Endothelial cell of umbilical vein (primary cell): ENCODE results near the gene NCOA7. TPM values are rescaled to one million over a fixed set of nuclear protein-coding genes. Genes with fewer than 3 reads are reported as not detected.
A peak's percentile ranks its signal among the peaks of the same experiment; 100 is the strongest.

ENCODE experiments used
- BruUV-seq: library from RNA; stranded (reverse); fragments of 400-500 nt; replicated peaks from 2 replicates; lab custom pipeline; 2021; lab: Mats Ljungman, UMichigan
- CTCF ChIA-PET: fragments of 300-600, 350-600 bp; sonication (Branson Sonifier 250); formaldehyde crosslinking; loops from one replicate; lab custom pipeline; 2021; ENCODE audit warnings: antibody characterized with exemption, inconsistent platforms; lab: Charles Lee
- POLR2A ChIA-PET: fragments of 300-600, 350-600 bp; sonication (Branson Sonifier 250); formaldehyde crosslinking; loops from one replicate; lab custom pipeline; 2021; ENCODE audit warnings: antibody characterized with exemption, inconsistent platforms; lab: Charles Lee
- DNase-seq: peaks from one replicate; pipeline ENCODE4 v3.0.0-alpha.2; 2011; ENCODE audit warnings: low read depth, low spot score
- FAIRE-seq: peaks from 2 replicates; lab custom pipeline; 2011; peaks lifted over from hg19 to GRCh38; lab: Jason Lieb, UNC
- H2AFZ ChIP-seq: 2 replicates; pipeline ENCODE4 v1.6.0; 2012; ENCODE audit warnings: low read depth, low read length, control low read depth, inconsistent platforms
- H3K27ac ChIP-seq: 2 replicates; pipeline ENCODE4 v1.5.1; 2011; ENCODE audit warnings: low read depth, mild to moderate bottlenecking, control low read depth, low read length, moderate library complexity; ENCODE audit not compliant: insufficient read depth
- H3K27me3 ChIP-seq, 2 experiments: 2 replicates each; pipeline versions ENCODE4 v1.6.0 to v1.6.1; 2011; ENCODE audit warnings: low read length in 2 of 2, mixed read lengths in 1 of 2; ENCODE audit not compliant: control insufficient read depth in 2 of 2, insufficient read depth in 2 of 2
- H3K36me3 ChIP-seq, 2 experiments: 2 replicates in 1 of 2; 3 replicates in 1 of 2; pipeline ENCODE4 v1.5.1; 2011; ENCODE audit warnings: low read length in 2 of 2, mild to moderate bottlenecking in 1 of 2, moderate library complexity in 1 of 2; ENCODE audit not compliant: control insufficient read depth in 2 of 2, insufficient read depth in 2 of 2; ENCODE audit errors: extremely low read depth in 1 of 2
- H3K4me1 ChIP-seq: 3 replicates; pipeline ENCODE4 v1.5.1; 2011; ENCODE audit warnings: mild to moderate bottlenecking, low read length; ENCODE audit not compliant: control insufficient read depth, insufficient read depth; ENCODE audit errors: extremely low read depth
- H3K4me2 ChIP-seq: 2 replicates; pipeline ENCODE4 v1.6.1; 2011; ENCODE audit warnings: low read length, control low read depth, mixed read lengths; ENCODE audit not compliant: insufficient read depth
- H3K4me3 ChIP-seq, 3 experiments: fragments of 200-600 bp in 1 of 3; sonication (generic), shearing (Covaris generic) in 1 of 3; replicated peaks in 1 of 3; 2 replicates each; pipeline ENCODE4 v1.5.1; 2011 to 2016; ENCODE audit warnings: control low read depth in 3 of 3, low read length in 3 of 3, mild to moderate bottlenecking in 2 of 3, inconsistent platforms in 1 of 3, low read depth in 1 of 3, moderate library complexity in 1 of 3; ENCODE audit not compliant: insufficient read depth in 1 of 3
- H3K79me2 ChIP-seq: 2 replicates; pipeline ENCODE4 v1.6.0; 2012; ENCODE audit warnings: low read length, inconsistent platforms; ENCODE audit not compliant: control insufficient read depth, insufficient read depth
- H3K9ac ChIP-seq: replicated peaks from 2 replicates; pipeline ENCODE3; 2011; ENCODE audit warnings: low read length, control low read depth; ENCODE audit not compliant: insufficient read depth; ENCODE audit errors: extremely low read depth
- H3K9me1 ChIP-seq: replicated peaks from 3 replicates; pipeline ENCODE4 v1.6.0; 2011; ENCODE audit warnings: mild to moderate bottlenecking, low read length; ENCODE audit not compliant: control insufficient read depth, insufficient read depth; ENCODE audit errors: extremely low read depth
- H3K9me3 ChIP-seq: replicated peaks from 2 replicates; pipeline ENCODE4 v1.5.1; 2012; ENCODE audit warnings: low read length, inconsistent platforms; ENCODE audit not compliant: control insufficient read depth, insufficient read depth
- H4K20me1 ChIP-seq: replicated peaks from 2 replicates; pipeline ENCODE3; 2011; ENCODE audit warnings: mild to moderate bottlenecking, low read length; ENCODE audit not compliant: control insufficient read depth, insufficient read depth; ENCODE audit errors: extremely low read depth
- CTCF ChIP-seq, 2 donors: IDR thresholded peaks; 1 replicate in 1 of 2; 2 replicates in 1 of 2; pipeline ENCODE4 v1.5.1; 2011; ENCODE audit warnings: low read length in 2 of 2, mild to moderate bottlenecking in 2 of 2, moderate library complexity in 2 of 2, control low read depth in 1 of 2, inconsistent platforms in 1 of 2, low read depth in 1 of 2; ENCODE audit not compliant: insufficient read depth in 1 of 2; ENCODE audit errors: extremely low read depth in 1 of 2
- EZH2 ChIP-seq: IDR thresholded peaks from 2 replicates; pipeline ENCODE4 v1.6.1; 2012; ENCODE audit warnings: borderline replicate concordance, low read depth, mild to moderate bottlenecking, moderate library complexity, low read length, inconsistent platforms; ENCODE audit not compliant: severe bottlenecking
- FOS ChIP-seq: IDR thresholded peaks from 2 replicates; pipeline ENCODE4 v1.6.1; 2011; ENCODE audit warnings: mild to moderate bottlenecking, low read length, moderate library complexity, borderline replicate concordance; ENCODE audit not compliant: insufficient read depth
- GATA2 ChIP-seq: IDR thresholded peaks from 2 replicates; pipeline ENCODE4 v1.7.0; 2011; ENCODE audit warnings: low read depth, mild to moderate bottlenecking, moderate library complexity, mixed read lengths, low read length; ENCODE audit not compliant: insufficient read length, insufficient read depth
- JUN ChIP-seq: IDR thresholded peaks from 2 replicates; pipeline ENCODE4 v1.6.1; 2011; ENCODE audit warnings: borderline replicate concordance, low read depth; ENCODE audit not compliant: insufficient read length, insufficient read depth
- MYC ChIP-seq: IDR thresholded peaks from one replicate; pipeline ENCODE4 v1.6.1; 2011; ENCODE audit warnings: mild to moderate bottlenecking, low read depth, low read length
- POLR2A ChIP-seq: IDR thresholded peaks from 2 replicates; pipeline ENCODE4 v1.6.1; 2012; ENCODE audit warnings: low read depth, mild to moderate bottlenecking, control low read depth, low read length
- POLR2AphosphoS5 ChIP-seq: IDR thresholded peaks from 2 replicates; pipeline ENCODE4 v1.6.1; 2012; ENCODE audit warnings: low read depth, mild to moderate bottlenecking, control low read depth, low read length, moderate library complexity; ENCODE audit not compliant: insufficient read depth
- dilution Hi-C: fragments of 300-500 bp; cut with MboI; formaldehyde crosslinking; loops from one replicate; pipeline ENCODE4 v1.15.0; 2019; ENCODE audit warnings: low sequenced_read_pairs; ENCODE audit not compliant: extremely low pct_ligation_motif_present
- intact Hi-C: fragments of 100-400 bp; cut with micrococcal nuclease; formaldehyde crosslinking; loops from one replicate; pipeline ENCODE4 v1.10.0; 2022
- polyA plus RNA-seq, 4 experiments: library from polyadenylated mRNA; depleted of rRNA in 3 of 4; stranded (reverse) in 3 of 4; unstranded in 1 of 4; fragments of >200 nt; gene quantifications; 2 replicates each; pipeline versions ENCODE4 v1.2.1 to v1.2.3, GENCODE V29; 2011 to 2012; ENCODE audit warnings: missing spikeins in 1 of 4
- total RNA-seq: library from RNA; stranded (reverse); gene quantifications from 2 replicates; pipeline ENCODE4 v1.2.3, GENCODE V29; 2021
- TF ChIP-seq, protein P1 (sequence below): IDR thresholded peaks from 2 replicates; pipeline ENCODE4 v1.6.1; 2011; ENCODE audit not compliant: insufficient read depth, insufficient read length

The NCOA7 gene
- total and polyA plus RNA-seq, 2 donors (not counting 3 experiments of a cell fraction or from before 2014, with no cell fraction given): 27.7 to 71.2 TPM

GRCh38 chr6:125802383-125802782 is 11.6 kb downstream of the NCOA7 start:
- DNase-seq: no peak
- intact Hi-C loops: no loop called here
- CTCF ChIA-PET: interaction anchor here (0.8 to 1.7 kb wide), 4 partner anchors 10 to 15 kb away, joined by 3 to 7 read pairs (median 4); partner anchors contain the start of gene NCOA7
- no TSS peak for BruUV-seq
- peak; percentile 24 for FAIRE-seq
- peaks cover 58% of the 10 kb centered on the region for H3K79me2 ChIP-seq
- TF ChIP-seq MYC (no peak), POLR2AphosphoS5 (no peak), GATA2 (no peak)
- peaks cover 33% of the 10 kb centered on the region for H3K4me1 ChIP-seq
- H3K9ac ChIP-seq: peak overlapping the region; percentile 68
- peak overlapping the region; percentile 78 for H3K4me2 ChIP-seq
- peak overlapping the region; percentile 95 for H3K27ac ChIP-seq
- no peak overlapping the region for H2AFZ ChIP-seq
- POLR2A ChIA-PET: no interaction called here
- H3K27me3 ChIP-seq: no peaks in the 10 kb centered on the region
- H4K20me1 ChIP-seq: no peaks in the 10 kb centered on the region
- H3K4me3 ChIP-seq: no peak overlapping the region
- no peaks in the 10 kb centered on the region for H3K9me3 ChIP-seq
- H3K9me1 ChIP-seq: no peaks in the 10 kb centered on the region
- peaks cover 0 to 1% of the 10 kb centered on the region in 2 experiments for H3K36me3 ChIP-seq
- dilution Hi-C loops: no loop called here

DNA sequence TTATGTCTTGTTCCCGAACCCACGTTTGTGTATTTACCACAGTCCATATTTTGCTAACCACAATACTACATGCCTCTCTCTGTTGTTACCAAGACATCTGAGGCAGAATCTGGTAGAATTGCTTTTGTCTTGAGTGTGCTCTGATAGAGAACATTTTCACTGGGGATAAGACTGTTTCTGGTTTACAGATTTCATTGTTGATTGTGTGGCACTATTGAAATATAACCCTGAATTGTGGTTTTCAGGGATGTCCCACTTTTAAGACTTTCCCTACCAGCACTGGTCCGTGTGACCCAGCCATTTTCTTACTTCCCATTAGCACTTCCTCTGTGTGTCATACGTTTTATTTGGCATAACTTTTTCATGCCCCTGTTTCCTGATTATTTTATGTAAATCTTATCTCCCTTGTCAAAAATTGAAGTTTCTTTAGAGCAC is 12.2 kb downstream of the NCOA7 start:
- Histone ChIP-seq H3K9ac (peak overlapping the region; percentile 68), H3K9me1 (no peaks in the 10 kb centered on the region)
- TSS peak; percentile 34 for BruUV-seq

More for the DNA sequence above, 12.2 kb downstream of the NCOA7 start:
- Histone ChIP-seq H3K79me2 (peaks cover 58% of the 10 kb centered on the region), H4K20me1 (no peaks in the 10 kb centered on the region), H3K27ac (peak overlapping the region; percentile 95), H3K4me1 (peaks cover 33% of the 10 kb centered on the region), H3K36me3 (peaks cover 0 to 2% of the 10 kb centered on the region in 2 experiments), H3K9me3 (no peaks in the 10 kb centered on the region), H3K4me2 (peak overlapping the region; percentile 78), H3K27me3 (no peaks in the 10 kb centered on the region), H3K4me3 (peak overlapping the region in 1 of 3 experiments; percentile 20), H2AFZ (no peak overlapping the region)
- CTCF ChIA-PET: interaction anchor here (0.8 to 1.6 kb wide), 2 partner anchors 10 to 13 kb away, joined by 3 to 4 read pairs; partner anchors contain the start of gene NCOA7
- FAIRE-seq (peak; percentile 88), DNase-seq (peak; percentile 96)
- POLR2A ChIA-PET: no interaction called here
- intact Hi-C loops: loop anchor here (1.0 kb wide), 3 partner anchors 9 to 19 kb away; no protein-coding TSS in a partner anchor
- peak; percentile 75 for TF ChIP-seq POLR2AphosphoS5
- TF ChIP-seq, protein P1, sequence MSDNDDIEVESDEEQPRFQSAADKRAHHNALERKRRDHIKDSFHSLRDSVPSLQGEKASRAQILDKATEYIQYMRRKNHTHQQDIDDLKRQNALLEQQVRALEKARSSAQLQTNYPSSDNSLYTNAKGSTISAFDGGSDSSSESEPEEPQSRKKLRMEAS: no peak
- TF ChIP-seq FOS: peak; percentile 66
- no peak for TF ChIP-seq POLR2A
- TF ChIP-seq MYC: no peak
- no peak for TF ChIP-seq EZH2
- TF ChIP-seq CTCF (IDR thresholded peaks at IDR 0.05; ENCODE audit: extremely low read depth in 1 of 2, insufficient read depth in 1 of 2, low read depth in 1 of 2, low read length in 2 of 2): no peak
- peak; percentile 92 for TF ChIP-seq GATA2
- peak; percentile 91 for TF ChIP-seq JUN
- dilution Hi-C loops: no loop called here
